Prostate gland (tissue), 2 donors: ENCODE measurements around the gene GABRB3.

Experiments
- POLR2A ChIP-seq: fragments of 450-650 bp; IDR thresholded peaks from one replicate; pipeline ENCODE4 v1.6.1; 2016; ENCODE audit warnings: antibody characterized with exemption, mild to moderate bottlenecking
- POLR2AphosphoS5 ChIP-seq: sonication (generic); formaldehyde crosslinking; IDR thresholded peaks from one replicate; pipeline ENCODE4 v1.6.1; 2017; ENCODE audit warnings: antibody characterized with exemption
- TF ChIP-seq, protein P1 (sequence below), 4 experiments: fragments of 200-600 bp in 2 of 4; fragments of 450-650 bp in 2 of 4; sonication (generic) in 2 of 4; IDR thresholded peaks; 1 replicate in 3 of 4; 2 replicates in 1 of 4; pipeline ENCODE4 v1.5.1; 2016 to 2019; ENCODE audit warnings: antibody characterized with exemption in 4 of 4, mild to moderate bottlenecking in 2 of 4, moderate library complexity in 2 of 4

DNA sequence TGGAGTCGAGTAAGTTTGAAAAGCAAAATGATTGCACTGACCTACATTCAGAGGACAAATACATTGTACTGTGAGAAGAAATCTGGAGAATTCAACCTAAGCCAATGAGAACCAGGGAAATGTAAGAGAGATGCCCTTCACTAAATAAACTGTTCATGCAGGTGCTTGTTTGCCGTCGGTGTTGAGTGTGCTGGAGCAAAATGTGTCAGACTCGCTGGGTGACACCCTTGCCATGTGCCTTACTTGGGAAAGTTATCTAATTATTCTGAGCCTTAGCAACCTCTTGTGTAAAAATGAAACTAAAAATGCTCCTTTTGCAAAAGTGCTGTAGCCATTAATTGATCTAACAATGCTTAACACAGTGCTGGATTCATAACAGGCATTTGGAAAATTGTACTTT, 140.4 kb downstream of the GABRB3 start:
- TF ChIP-seq, protein P1, sequence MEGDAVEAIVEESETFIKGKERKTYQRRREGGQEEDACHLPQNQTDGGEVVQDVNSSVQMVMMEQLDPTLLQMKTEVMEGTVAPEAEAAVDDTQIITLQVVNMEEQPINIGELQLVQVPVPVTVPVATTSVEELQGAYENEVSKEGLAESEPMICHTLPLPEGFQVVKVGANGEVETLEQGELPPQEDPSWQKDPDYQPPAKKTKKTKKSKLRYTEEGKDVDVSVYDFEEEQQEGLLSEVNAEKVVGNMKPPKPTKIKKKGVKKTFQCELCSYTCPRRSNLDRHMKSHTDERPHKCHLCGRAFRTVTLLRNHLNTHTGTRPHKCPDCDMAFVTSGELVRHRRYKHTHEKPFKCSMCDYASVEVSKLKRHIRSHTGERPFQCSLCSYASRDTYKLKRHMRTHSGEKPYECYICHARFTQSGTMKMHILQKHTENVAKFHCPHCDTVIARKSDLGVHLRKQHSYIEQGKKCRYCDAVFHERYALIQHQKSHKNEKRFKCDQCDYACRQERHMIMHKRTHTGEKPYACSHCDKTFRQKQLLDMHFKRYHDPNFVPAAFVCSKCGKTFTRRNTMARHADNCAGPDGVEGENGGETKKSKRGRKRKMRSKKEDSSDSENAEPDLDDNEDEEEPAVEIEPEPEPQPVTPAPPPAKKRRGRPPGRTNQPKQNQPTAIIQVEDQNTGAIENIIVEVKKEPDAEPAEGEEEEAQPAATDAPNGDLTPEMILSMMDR (IDR thresholded peaks at IDR 0.05), result no peak
- TF ChIP-seq POLR2A (no peak), POLR2AphosphoS5 (no peak)
